HepG2 (cell line): Measurements from ENCODE around the gene ACSM6. TPM values are rescaled to one million over a fixed set of nuclear protein-coding genes. Genes with fewer than 3 reads are reported as not detected.

ENCODE experiments used
- ATF5 ChIP-seq: sonication (generic); formaldehyde crosslinking; IDR thresholded peaks from 2 replicates; pipeline ENCODE4 v1.4.0; 2020; ENCODE audit warnings: mild to moderate bottlenecking, low read depth, missing genetic modification reagents
- STAT6 ChIP-seq: sonication (generic); formaldehyde crosslinking; IDR thresholded peaks from 2 replicates; pipeline ENCODE4 v1.4.0; 2020; ENCODE audit warnings: missing genetic modification reagents, mild to moderate bottlenecking, borderline replicate concordance
- ZBTB4 ChIP-seq: sonication (generic); formaldehyde crosslinking; IDR thresholded peaks from 2 replicates; pipeline ENCODE4 v1.4.0; 2020; ENCODE audit warnings: missing genetic modification reagents, mild to moderate bottlenecking, borderline replicate concordance
- ZNF224 ChIP-seq: sonication (generic); formaldehyde crosslinking; IDR thresholded peaks from 2 replicates; pipeline ENCODE4 v1.5.0; 2020; ENCODE audit warnings: mild to moderate bottlenecking, missing genetic modification reagents
- ZNF335 ChIP-seq: sonication (generic); formaldehyde crosslinking; IDR thresholded peaks from 2 replicates; pipeline ENCODE4 v1.4.0; 2020; ENCODE audit warnings: missing genetic modification reagents
- ZNF773 ChIP-seq: sonication (generic); formaldehyde crosslinking; IDR thresholded peaks from 2 replicates; pipeline ENCODE4 v1.4.0; 2020; ENCODE audit warnings: missing genetic modification reagents, borderline replicate concordance
- polyA plus RNA-seq, 8 experiments: library from polyadenylated mRNA; depleted of rRNA in 3 of 8; stranded (reverse) in 7 of 8; unstranded in 1 of 8; fragments of >200 nt; fragmentation: Illumina TruSeq in 4 of 8; extraction: Trizol in 4 of 8; gene quantifications; 2 replicates each; pipeline versions ENCODE4 v1.2.1 to v1.2.3, GENCODE V29; 2011 to 2016; ENCODE audit warnings: low read depth in 4 of 8, missing spikeins in 1 of 8, mixed read lengths in 1 of 8; ENCODE audit not compliant: insufficient read depth in 1 of 8
- total RNA-seq, 5 experiments: library from RNA; depleted of rRNA; stranded (reverse); fragments of >200 nt; fragmentation: Illumina TruSeq; extraction: Trizol; gene quantifications; 2 replicates each; pipeline ENCODE4 v1.2.3, GENCODE V29; 2016; ENCODE audit warnings: low read depth in 1 of 5

Gene ACSM6
- total and polyA plus RNA-seq, 2 of the 13 experiments (the other 11 are each of a cell fraction or from before 2014, with no cell fraction given) = not detected

- no peak; the same call in 1 of the 2 replicates for TF ChIP-seq STAT6 (CRISPR knock-in tag)
- no peak for TF ChIP-seq ZNF224
- TF ChIP-seq ZNF773 = no peak
- no peak for TF ChIP-seq ATF5 (CRISPR knock-in tag)
- 0 out of 2 replicates have a peak, but pooled peaks have one; percentile 77 for TF ChIP-seq ZNF335 (CRISPR knock-in tag)
- peak; percentile 37; the same call in 1 of the 2 replicates for TF ChIP-seq ZBTB4 (CRISPR knock-in tag)
These were observed 79.6 kb downstream of the ACSM6 start (continued) for GRCh38 chr10:95273393-95274312.
